Measurements from ENCODE around the gene EEIG2.
"Not testable (repeated sequence)": the region's sequence is repeated elsewhere in the genome, so short reads cannot be mapped to it uniquely, and the experiment has no call there.

EEIG2 gene

GRCh38 chr1:108559215-108560186, at the start of gene EEIG2:
TSS of gene EEIG2 (plus strand) at chr1:108560100. CDS start at chr1:108560429, 329 bp downstream.
- peak; percentile 89 for DNase-seq (ENCODE audit: low read depth)

GRCh38 chr1:108511764-108512163, 48.1 kb upstream of the EEIG2 start:
- no peak for DNase-seq (ENCODE audit: low read depth)

GRCh38 chr1:108512239-108513043, 47.5 kb upstream of the EEIG2 start:
- no peak for DNase-seq (ENCODE audit: low read depth)

DNA sequence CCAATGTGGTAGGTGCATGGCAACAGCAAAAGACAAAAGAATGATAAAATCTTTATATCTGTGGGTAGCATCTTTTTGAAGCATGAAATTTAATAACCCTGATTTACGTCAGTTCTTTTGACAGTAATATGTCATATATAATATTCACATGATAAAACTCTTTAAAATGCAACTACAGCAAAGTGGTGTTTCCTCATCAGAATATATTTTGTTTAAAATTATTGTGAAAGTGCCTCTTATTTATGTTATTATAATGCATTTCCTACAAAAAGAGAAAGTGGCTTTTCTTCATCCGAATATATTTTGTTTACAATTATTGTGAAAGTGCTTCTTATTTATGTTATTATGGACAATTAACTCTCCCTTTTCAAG, 46.9 kb upstream of the EEIG2 start:
- DNase-seq (ENCODE audit: low read depth), result no peak

- not testable (repeated sequence) for DNase-seq (ENCODE audit: low read depth)
These were observed 46.0 kb upstream of the EEIG2 start for GRCh38 chr1:108513914-108514313.

DNA sequence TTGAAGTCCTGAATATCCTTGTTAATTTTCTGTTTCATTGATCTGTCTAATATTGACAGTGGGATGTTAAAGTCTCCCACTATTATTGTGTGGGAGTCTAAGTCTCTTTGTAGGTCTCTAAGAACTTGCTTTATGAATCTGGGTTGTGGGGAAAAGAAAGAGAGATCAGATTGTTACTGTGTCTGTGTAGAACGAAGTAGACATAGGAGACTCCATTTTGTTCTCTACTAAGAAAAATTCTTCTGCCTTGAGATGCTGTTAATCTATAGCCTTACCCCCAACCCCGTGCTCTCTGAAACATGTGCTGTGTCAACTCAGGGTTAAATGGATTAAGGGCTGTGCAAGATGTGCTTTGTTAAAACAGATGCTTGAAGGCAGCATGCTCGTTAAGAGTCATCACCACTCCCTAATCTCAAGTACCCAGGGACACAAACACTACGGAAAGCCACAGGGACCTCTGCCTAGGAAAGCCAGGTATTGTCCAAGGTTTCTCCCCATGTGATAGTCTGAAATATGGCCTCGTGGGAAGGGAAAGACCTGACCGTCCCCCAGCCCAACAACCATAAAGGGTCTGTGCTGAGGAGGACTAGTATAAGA, 42.5 kb upstream of the EEIG2 start:
- not testable (repeated sequence) for DNase-seq (ENCODE audit: low read depth)

- DNase-seq (ENCODE audit: low read depth), result no peak
These were observed 37.9 kb upstream of the EEIG2 start for GRCh38 chr1:108521990-108522393.

- no peak for DNase-seq (ENCODE audit: low read depth)
These were observed 36.1 kb upstream of the EEIG2 start for GRCh38 chr1:108523829-108524228.

DNA sequence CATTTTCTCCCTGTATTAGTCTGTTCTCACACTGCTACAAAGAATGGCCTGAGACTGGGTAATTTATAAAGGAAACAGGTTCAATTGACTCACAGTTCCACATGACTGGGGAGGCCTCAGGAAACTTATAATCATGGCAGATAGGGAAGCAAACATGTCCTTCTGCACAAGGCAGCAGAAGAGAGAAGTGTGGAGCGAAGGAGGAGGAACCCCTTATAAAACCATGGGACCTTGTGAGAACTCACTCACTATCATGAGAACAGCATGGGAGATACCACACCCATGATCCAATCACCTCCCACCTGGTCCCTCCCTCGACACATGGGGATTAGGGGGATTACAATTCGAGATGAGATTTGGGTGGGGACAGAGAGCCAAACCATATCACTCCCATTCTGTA, 35.2 kb upstream of the EEIG2 start:
- DNase-seq (ENCODE audit: low read depth), result no peak

GRCh38 chr1:108527135-108527534, 32.8 kb upstream of the EEIG2 start:
- no peak for DNase-seq (ENCODE audit: low read depth)

GRCh38 chr1:108527837-108528236, 32.1 kb upstream of the EEIG2 start:
- DNase-seq (ENCODE audit: low read depth), result no peak

DNA sequence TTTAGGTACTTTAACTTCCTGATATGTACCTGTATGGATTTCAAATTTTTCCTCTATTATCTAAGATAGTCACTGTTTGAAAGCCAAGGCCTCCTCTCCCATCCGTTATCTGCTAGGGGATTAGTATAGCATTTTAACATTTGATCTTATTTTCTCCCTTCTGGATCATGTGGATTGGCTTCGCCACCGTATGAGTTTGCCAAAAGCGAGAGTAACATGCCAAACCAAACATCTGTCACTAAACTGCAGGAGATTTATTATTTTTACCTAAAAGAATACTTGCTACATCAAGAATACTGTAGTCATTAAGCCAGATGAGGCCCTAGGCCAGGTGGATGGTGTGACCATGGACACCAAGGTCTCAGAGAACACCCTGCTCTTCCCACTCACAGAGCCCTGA, 28.5 kb upstream of the EEIG2 start:
- DNase-seq (ENCODE audit: low read depth), result no peak

DNA sequence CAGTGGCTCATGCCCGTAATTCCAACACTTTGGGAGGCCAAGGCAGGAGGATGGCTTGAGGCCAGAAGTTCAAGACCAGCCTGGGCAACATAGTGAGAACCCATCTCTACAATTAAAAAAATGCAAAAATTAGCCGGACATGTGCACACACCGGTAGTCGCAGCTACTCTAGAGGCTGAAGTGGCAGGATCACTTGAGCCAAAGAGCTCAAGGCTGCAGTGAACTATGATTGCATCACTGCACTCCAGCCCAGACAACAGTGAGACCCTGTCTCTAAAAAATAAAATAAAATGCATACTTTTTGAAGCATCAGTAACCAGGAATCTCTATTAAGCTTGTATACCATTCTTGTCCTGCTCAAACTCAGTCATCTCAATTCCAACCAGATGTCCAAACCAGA, 27.2 kb upstream of the EEIG2 start:
- no peak for DNase-seq (ENCODE audit: low read depth)

- no peak for DNase-seq (ENCODE audit: low read depth)
These were observed 26.4 kb upstream of the EEIG2 start for GRCh38 chr1:108533351-108534083.

DNA sequence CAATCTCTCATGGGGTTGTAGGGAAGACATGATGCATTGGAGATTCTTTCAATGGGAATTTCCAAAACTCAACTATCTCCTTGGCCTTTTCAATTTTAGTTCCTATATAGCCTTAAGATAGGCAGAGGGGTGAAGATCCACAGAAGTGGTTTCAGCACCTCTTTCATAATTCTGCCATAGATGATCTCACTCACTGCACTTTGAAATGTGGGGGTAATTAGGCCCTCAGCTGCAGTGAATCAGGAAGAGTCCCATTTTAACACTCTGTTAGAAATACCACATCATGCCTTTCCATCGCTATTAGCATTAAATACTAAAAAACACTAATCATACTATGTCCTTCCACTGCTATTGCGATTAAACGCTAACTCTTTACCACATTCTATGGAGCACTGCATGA, 25.1 kb upstream of the EEIG2 start:
- no peak for DNase-seq (ENCODE audit: low read depth)

GRCh38 chr1:108535315-108535897, 24.5 kb upstream of the EEIG2 start:
- DNase-seq (ENCODE audit: low read depth), result not testable (repeated sequence)

- DNase-seq (ENCODE audit: low read depth), result not testable (repeated sequence)
These were observed 23.9 kb upstream of the EEIG2 start for GRCh38 chr1:108536021-108536420.

DNA sequence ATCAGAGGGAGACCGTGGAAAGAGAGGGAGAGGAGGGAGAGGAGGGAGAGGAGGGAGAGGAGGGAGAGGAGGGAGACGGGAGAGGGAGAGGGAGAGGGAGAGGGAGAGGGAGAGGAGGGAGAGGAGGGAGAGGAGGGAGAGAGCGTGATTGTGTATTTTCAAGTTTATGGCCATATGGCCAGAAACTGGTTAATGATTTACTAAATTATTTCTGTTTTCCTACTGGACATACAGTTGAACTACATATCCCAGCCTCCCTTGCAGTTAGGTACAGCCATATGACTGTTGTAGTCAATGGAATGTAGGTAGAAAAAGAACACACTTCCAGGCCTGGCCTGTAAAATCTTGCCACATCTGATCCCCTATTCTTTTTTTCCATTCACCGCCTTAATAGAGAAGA, 23.1 kb upstream of the EEIG2 start:
- not testable (repeated sequence) for DNase-seq (ENCODE audit: low read depth)

GRCh38 chr1:108537976-108538375, 21.9 kb upstream of the EEIG2 start:
- DNase-seq (ENCODE audit: low read depth), result no peak

GRCh38 chr1:108540977-108541376, 18.9 kb upstream of the EEIG2 start:
- no peak for DNase-seq (ENCODE audit: low read depth)

GRCh38 chr1:108541861-108542260, 18.0 kb upstream of the EEIG2 start:
- no peak for DNase-seq (ENCODE audit: low read depth)
